HCT116 (cell line): ENCODE results near the gene KIRREL3.

Experiments used
- MAX ChIP-seq: IDR thresholded peaks from 2 replicates; pipeline ENCODE4 v1.6.1; 2012
- REST ChIP-seq: IDR thresholded peaks from 2 replicates; pipeline ENCODE4 v1.6.1; 2012; ENCODE audit warnings: low read depth

- no peak for TF ChIP-seq REST
- no peak for TF ChIP-seq MAX
Observed at GRCh38 chr11:126393143-126393542, 607.4 kb downstream of the KIRREL3 start.
